Prostate gland (tissue), 2 donors: ENCODE measurements around the gene FFAR2.
A peak's percentile ranks its signal among the peaks of the same experiment; 100 is the strongest.

Source experiments
- POLR2A ChIP-seq: fragments of 450-650 bp; IDR thresholded peaks from one replicate; pipeline ENCODE4 v1.6.1; 2016; ENCODE audit warnings: antibody characterized with exemption, mild to moderate bottlenecking
- POLR2AphosphoS5 ChIP-seq: sonication (generic); formaldehyde crosslinking; IDR thresholded peaks from one replicate; pipeline ENCODE4 v1.6.1; 2017; ENCODE audit warnings: antibody characterized with exemption
- TF ChIP-seq, protein P1 (sequence below), 4 experiments: fragments of 200-600 bp in 2 of 4; fragments of 450-650 bp in 2 of 4; sonication (generic) in 2 of 4; IDR thresholded peaks; 1 replicate in 3 of 4; 2 replicates in 1 of 4; pipeline ENCODE4 v1.5.1; 2016 to 2019; ENCODE audit warnings: antibody characterized with exemption in 4 of 4, mild to moderate bottlenecking in 2 of 4, moderate library complexity in 2 of 4

DNA sequence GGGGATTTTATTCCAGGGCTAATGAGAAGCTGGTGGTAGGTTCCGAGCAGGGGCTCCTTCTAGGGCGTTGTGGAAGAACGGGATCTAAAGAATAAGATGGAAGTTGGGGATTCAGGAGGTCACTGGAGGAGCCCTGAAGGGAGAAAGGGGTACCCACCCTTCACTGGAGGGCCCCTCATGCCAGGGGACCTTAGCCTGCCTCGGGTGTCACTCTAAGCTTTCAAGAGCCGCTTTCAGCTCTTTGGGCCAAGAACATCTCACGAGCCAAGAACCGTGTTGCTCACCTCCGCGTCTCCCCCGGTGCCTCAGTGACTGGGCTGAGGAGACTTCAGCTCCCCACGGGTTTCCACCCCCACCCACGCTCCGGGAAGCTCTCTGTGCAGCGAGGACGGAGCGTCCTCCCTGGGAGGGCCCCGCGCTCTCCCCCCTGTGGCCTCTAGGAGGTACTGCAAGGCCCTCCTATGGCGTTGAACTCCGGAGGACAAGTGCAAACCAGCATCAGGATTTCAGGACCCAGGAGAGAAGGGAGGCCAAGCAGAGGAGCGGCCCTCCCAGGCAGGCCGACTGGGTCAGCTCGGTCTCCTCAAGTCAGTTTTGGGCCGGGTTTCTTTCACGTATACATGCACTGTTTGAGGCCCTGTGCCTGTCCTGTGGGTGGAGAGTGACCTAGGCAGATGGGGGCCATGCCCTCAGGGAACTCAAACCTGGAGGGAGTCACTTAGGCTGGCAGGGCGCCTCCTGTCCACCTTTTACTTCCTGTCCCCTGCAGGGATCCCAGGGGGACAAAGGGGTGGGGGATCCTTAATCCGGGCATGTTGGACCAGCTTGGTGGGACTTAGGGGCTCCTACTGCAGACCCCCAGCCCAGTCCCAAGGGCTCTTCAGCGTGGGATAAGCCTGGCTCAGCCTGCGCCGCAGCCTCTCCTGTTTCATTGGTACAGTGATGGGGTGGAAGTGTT lies 47.3 kb downstream of the FFAR2 start:
- TF ChIP-seq, protein P1, sequence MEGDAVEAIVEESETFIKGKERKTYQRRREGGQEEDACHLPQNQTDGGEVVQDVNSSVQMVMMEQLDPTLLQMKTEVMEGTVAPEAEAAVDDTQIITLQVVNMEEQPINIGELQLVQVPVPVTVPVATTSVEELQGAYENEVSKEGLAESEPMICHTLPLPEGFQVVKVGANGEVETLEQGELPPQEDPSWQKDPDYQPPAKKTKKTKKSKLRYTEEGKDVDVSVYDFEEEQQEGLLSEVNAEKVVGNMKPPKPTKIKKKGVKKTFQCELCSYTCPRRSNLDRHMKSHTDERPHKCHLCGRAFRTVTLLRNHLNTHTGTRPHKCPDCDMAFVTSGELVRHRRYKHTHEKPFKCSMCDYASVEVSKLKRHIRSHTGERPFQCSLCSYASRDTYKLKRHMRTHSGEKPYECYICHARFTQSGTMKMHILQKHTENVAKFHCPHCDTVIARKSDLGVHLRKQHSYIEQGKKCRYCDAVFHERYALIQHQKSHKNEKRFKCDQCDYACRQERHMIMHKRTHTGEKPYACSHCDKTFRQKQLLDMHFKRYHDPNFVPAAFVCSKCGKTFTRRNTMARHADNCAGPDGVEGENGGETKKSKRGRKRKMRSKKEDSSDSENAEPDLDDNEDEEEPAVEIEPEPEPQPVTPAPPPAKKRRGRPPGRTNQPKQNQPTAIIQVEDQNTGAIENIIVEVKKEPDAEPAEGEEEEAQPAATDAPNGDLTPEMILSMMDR (IDR thresholded peaks at IDR 0.05), result peak; percentile 75 to 91 (median 83)
- no peak for TF ChIP-seq POLR2A
- peak; percentile 36 for TF ChIP-seq POLR2AphosphoS5
